Measurements from ENCODE around the gene PLTP. TPM values are rescaled to one million over a fixed set of nuclear protein-coding genes. Genes with fewer than 3 reads are reported as not detected.

Gene PLTP
- total RNA-seq, 1 donor: 107 TPM

GRCh38 chr20:45894797-45895196 lies 17.2 kb downstream of the PLTP start:
- TF ChIP-seq, protein P1, sequence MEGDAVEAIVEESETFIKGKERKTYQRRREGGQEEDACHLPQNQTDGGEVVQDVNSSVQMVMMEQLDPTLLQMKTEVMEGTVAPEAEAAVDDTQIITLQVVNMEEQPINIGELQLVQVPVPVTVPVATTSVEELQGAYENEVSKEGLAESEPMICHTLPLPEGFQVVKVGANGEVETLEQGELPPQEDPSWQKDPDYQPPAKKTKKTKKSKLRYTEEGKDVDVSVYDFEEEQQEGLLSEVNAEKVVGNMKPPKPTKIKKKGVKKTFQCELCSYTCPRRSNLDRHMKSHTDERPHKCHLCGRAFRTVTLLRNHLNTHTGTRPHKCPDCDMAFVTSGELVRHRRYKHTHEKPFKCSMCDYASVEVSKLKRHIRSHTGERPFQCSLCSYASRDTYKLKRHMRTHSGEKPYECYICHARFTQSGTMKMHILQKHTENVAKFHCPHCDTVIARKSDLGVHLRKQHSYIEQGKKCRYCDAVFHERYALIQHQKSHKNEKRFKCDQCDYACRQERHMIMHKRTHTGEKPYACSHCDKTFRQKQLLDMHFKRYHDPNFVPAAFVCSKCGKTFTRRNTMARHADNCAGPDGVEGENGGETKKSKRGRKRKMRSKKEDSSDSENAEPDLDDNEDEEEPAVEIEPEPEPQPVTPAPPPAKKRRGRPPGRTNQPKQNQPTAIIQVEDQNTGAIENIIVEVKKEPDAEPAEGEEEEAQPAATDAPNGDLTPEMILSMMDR (IDR thresholded peaks at IDR 0.05; ENCODE audit: insufficient read depth, low read length): no peak
- DNase-seq (ENCODE audit: low read depth): no peak
- H3K4me3 ChIP-seq (ENCODE audit: low read depth, low read length): no peak overlapping the region

DNA sequence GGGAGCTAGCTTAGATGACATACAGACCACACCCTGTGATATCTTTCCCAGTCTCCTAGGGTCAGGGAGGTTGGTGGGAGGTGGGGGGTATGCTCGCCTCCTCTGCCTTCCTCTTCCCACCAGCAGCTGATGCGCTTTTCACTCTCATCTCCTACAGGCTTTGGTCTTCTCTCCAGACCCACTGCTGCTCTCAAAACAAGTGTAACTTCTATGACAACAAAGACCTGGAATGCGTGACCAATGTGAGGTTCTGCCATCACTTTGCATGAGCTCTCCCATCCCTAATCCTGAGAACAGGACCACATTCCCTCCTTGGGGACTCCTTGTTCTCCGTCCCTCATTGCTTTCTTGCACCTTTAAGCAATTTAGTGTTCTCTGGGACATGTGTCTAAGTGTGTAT lies 18.1 kb downstream of the PLTP start:
- TF ChIP-seq, protein P1 (IDR thresholded peaks at IDR 0.05; ENCODE audit: insufficient read depth, low read length): no peak
- no peak overlapping the region for H3K4me3 ChIP-seq (ENCODE audit: low read depth, low read length)
- DNase-seq (ENCODE audit: low read depth): no peak

DNA sequence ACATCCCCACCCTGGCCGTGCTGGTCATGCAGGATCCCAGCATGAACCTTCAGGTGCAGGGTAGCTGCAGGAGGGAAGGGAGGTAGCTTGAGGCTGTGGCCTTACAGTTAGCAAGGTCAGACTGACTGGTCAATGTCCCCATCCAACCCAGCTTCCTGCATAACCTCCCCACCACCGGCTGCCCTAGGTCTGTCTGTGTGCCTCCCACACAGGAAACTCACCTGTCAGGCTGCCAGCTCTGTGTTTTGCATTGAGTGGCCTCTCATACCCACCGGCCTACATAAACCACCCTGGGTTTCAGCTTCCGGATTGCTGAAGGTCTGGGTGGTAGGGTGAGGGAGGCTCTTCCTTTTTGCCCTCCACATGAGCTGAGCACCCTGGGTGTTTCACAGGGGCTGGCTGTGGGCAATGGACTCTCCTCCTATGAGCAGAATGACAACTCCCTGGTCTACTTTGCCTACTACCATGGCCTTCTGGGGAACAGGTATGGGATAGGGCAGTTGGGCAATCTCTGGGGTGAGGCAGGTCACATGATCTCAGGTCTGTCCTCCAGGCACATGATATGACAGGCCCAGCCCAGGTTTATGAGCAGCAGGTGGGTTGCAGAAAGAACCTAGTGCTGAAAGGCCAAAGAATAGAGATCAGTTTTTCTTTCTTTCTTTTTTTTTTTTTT lies 19.0 kb downstream of the PLTP start:
- TF ChIP-seq, protein P1 (IDR thresholded peaks at IDR 0.05; ENCODE audit: insufficient read depth, low read length): no peak
- peak overlapping the region; percentile 85 for H3K4me3 ChIP-seq (ENCODE audit: low read depth, low read length)
- no peak for DNase-seq (ENCODE audit: low read depth)

DNA sequence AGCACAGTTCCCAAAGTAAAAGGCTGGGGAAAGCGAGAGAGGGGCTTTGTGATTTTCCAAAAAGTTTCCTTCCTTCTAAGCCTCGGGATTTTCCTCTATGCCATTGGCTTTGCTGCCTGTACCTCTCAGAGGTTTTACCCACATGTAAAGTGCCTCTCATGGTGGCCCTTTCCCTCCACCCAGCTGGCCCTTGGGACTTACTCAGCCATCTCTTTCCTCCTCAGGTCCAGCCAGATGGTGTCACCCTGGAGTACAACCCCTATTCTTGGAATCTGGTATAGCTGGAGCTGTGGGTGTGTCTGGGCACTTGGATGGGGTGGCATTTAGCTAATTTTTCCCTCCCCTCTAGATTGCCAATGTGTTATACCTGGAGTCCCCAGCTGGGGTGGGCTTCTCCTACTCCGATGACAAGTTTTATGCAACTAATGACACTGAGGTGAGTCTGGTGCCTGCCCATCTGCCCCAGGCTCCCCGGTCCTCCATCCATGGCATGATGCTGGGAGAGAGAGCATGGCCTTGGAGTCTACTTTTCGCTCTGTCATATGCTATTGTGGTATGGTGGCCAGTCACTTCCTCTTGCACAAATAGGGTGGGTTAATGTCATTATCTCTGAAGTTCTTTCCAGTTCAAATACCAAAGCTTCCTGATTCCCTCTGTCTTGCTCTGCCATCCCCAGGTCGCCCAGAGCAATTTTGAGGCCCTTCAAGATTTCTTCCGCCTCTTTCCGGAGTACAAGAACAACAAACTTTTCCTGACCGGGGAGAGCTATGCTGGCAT lies 19.7 kb downstream of the PLTP start:
- peak; percentile 36 for DNase-seq (ENCODE audit: low read depth)
- H3K4me3 ChIP-seq (ENCODE audit: low read depth, low read length): peak overlapping the region; percentile 85
- TF ChIP-seq, protein P1 (IDR thresholded peaks at IDR 0.05; ENCODE audit: insufficient read depth, low read length): peak; percentile 25

GRCh38 chr20:45890985-45891983 lies 20.7 kb downstream of the PLTP start, which contains the start of the genes CTSA and NEURL2:
Gene CTSA (plus strand): TSS chr20:45891335. CDS start chr20:45891569, 234 bp downstream.
Gene NEURL2 (minus strand): TSS chr20:45891208. CDS start chr20:45890991, 217 bp downstream.
- peak within 1 kb of the TSS; percentile 85 for H3K4me3 ChIP-seq (ENCODE audit: low read depth, low read length)
- TF ChIP-seq, protein P1 (IDR thresholded peaks at IDR 0.05; ENCODE audit: insufficient read depth, low read length): no peak
- DNase-seq (ENCODE audit: low read depth): peak; percentile 93
